Urothelium cell line (cell line): ENCODE measurements around the gene CPNE1.
"Not testable (repeated sequence)": the region's sequence is repeated elsewhere in the genome, so short reads cannot be mapped to it uniquely, and the experiment has no call there.

ENCODE experiments used
- DNase-seq: peaks from one replicate; pipeline ENCODE4 v3.0.0; 2011; ENCODE audit warnings: low spot score, mixed read lengths
- FAIRE-seq: peaks from 2 replicates; lab custom pipeline; 2011; peaks lifted over from hg19 to GRCh38; lab: Jason Lieb, UNC

Gene CPNE1

DNA sequence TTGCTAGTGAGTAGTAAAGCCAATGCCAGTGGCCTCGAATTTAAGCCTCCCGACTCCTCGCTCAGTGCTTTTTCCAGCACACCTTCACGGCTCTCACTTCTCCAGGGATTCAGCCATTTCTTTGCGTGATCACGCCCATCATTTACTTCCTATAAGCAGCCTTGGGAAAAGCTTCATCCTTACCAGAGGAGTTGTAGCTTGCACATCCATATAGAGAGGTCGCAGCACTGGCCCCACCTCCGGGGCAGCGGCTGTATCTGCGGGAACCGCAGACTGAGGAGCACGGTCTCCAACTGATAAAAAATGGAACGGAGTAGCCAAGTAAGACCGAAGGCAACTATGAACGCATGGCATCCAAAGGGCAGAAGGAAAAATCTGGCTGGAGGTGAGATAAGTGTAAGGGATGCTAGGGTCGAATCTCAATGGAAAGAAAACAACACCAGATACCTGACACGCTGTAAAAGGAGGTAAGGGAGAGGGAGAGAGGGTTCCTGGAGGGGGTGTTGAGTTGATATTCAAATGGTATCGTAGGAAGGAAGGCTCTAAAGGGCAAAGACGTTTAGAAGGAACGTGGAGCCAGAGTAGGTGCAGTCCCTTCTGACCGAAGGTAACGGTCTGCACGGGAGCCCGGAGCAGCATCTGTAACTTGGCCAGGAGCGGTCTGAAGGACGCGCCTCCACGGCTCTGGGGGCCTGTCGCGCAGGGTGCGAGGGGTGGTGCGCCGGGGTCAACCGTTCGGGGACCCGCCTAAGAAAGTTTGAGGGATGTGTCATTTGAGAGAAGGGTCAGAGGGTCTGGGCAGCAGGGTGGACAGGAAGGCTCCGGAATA, 33.8 kb upstream of the CPNE1 start:
- FAIRE-seq (no peak), DNase-seq (peak; percentile 24)

DNA sequence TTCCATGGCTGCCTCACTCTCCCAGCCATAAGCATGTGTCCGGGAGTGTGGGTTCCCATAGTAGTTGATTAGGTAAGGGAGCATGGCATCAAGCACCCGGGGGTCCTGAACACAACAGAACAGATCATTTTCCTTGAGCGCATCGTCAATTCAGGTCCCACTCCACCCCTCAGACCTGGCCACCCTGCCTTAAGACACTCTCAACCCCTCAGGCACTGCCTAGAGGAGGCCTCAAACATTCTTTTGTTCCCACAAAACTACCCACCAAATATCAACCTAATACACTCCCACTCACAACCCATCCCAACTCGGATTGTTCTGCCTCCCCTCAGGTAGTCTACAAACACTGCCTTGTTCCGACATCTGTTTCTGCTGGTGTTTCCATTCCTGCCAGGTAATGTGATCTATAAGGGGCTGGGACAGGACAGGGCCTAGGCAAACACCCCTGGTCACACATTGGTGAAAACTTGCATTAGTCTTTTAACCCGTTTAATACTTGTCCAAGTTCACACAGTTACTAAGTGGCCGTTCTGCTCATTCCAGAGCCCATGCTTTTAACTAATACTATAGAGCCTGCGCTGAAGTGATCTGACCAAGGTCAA, 33.1 kb upstream of the CPNE1 start:
- no peak for FAIRE-seq
- no peak for DNase-seq

DNA sequence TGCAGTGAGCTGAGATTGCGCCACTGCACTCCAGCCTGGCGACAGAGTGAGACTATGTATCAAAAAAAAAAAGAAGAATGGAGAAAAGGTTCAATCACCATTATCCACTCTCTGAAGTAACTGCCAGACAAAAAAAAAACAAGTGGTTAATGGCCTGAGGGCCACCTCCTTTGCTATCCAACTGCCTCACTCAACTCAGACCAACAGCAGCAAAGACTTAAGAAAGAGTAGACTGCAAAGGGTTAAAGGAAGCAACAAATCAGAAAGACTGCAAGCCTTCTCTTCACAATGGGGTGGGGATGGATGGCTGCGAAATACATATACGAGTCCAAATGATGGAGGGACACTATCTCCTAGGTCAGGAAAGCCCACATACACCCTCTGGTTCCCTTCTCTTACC, 31.3 kb upstream of the CPNE1 start:
- FAIRE-seq (no peak), DNase-seq (no peak)

DNA sequence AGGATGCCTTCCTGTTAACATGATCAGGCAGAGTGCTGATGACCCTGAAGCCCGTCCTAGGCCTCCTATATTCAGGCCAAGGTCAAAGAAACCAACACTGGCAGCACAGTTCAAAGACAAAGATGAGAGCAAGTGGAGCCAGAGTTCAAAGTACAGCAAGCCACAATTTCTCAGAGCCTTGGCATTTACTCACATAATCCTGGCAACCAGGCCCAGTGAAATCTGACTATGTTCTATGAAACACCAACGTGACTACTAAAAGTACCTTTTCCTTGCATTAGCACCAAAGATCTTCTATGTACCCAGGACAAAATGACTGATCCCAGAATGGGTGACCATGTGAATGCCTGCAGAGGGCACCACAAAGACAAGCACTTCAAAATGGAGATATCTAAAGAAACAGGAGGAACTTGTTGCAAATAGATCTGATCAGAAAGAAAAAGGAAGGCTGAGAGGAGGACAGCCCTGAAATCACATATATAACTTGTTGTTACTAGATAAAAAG, 30.6 kb upstream of the CPNE1 start:
- no peak for DNase-seq
- FAIRE-seq: no peak

DNA sequence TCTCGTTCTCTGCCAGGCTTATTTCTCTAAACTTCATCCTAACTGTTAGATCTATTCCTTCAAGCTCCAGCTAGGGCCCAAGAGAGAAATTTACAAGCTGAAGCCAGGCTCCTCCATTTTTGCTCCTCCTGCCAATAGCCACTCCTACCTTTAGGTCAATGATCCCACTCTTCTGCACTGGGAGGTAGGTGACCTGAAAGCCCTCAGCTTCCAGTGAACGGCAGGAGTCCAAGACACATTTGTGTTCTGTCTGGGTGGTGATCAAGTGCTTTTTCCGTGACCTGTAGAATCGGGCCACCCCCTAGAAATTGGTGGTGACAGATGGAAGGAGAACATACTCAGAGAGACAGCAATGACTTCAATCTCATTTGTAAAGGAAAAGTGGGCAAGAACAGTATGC, 25.6 kb upstream of the CPNE1 start:
- DNase-seq (no peak), FAIRE-seq (no peak)

- DNase-seq, FAIRE-seq: not testable (repeated sequence)
Observed at GRCh38 chr20:35686872-35687271, 22.2 kb upstream of the CPNE1 start.

DNA sequence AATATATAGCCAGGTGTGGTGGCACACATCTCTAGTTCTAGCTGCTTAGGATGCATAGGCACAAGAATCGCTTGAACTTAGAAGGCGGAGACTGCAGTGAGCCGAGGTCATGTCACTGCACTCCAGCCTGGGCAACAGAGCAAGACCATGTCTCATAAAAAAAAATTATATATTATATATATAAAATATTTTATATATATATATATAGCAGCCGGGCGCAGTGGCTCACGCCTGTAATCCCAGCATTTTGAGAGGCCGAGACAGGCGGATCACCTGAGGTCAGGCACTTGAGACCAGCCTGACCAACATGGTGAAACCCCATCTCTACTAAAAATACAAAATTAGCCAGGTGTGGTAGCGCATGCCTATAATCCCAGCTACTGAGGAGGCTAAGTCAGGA, 20.7 kb upstream of the CPNE1 start:
- DNase-seq, FAIRE-seq: not testable (repeated sequence)

DNA sequence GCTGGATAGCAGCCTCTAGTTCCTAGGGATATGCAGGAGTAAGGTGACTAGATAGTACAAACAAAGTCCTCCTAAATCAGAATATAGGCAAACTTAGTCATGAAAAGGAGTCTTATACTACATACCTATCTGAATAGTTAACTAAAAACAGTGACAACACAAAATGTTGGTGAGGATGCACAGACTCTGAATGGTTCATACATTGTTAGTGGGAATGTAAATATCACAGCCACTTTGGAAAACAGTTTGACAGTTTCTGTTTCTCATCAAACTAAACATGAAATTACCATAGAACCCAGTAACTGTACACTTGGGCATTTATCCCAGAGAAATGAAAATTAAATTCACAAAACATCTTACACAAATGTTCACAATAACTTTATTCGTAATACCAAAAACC, 17.3 kb upstream of the CPNE1 start:
- no peak for DNase-seq
- FAIRE-seq: no peak

DNA sequence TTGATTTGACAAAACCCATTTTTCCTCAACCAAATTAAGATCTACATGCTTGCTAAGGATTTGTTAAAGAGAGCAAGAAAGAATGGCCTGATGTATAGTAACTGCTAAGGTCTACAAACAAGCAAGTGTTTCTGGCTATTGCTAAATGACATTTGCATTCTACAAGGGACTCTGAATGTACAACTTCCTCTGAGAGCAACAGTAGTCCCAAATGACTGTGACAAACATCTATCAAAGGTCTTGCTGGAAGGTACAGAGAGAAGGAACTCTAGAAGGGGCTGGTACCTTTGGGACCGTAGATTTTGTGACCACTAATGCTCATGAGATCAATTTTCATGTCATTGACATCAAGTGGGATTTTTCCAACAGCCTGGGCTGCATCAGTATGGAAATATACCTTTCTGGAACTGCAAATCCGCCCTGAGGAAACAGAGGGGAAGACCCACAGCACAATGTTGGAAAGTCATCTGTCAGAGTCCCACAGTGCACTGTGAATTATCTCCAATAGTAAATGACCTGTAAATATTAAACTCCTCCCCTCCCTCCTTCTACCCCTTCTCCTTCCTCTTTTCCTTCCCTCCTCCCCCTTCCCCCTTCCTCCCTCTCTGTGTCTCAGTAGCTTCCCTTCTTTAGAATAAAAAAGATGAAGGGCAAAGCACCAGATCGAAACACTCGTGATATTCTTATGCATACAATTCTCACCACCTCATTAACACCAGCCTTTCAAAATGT, 15.9 kb upstream of the CPNE1 start:
- FAIRE-seq (no peak), DNase-seq (no peak)

DNA sequence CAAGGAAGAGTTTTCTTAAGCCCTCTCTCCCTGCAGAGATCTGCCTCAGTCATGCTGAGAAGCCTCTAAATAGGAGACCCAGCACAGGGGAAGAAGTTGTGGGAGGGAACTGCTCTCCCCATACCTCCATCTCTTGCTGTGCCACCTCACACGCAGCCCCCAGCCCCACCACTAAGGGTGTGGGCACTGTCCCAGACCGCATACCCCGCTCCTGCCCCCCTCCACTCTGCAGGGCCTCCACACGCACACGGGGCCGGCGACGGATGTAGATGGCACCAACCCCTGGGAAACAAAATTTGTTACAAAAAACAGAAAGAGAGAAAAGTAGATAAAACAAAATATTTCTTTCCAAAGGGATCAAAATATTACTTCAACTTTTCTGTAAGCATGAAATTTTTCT, 10.2 kb upstream of the CPNE1 start:
- FAIRE-seq (no peak), DNase-seq (no peak)

DNA sequence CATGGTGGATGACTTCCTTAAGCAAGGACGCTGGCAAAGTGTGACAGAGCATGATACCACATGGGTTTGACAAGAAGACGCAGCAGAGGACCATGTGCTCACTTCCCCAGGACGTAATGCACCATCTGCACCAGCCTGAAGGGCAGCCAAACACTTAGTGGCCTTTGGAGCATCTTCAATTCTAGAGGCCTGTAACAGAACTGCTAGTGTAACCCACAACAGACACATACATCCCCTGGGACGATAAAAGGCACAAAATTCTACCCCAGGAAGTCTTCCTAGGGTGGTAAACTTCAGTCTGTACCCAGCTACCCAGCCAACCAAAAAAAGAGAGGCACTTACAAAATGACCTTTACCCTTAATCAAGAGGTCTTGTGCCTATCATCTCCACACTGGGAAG, 9.2 kb upstream of the CPNE1 start:
- DNase-seq (no peak), FAIRE-seq (no peak)

- no peak for FAIRE-seq
Observed at GRCh38 chr20:35669681-35670080, 5.0 kb upstream of the CPNE1 start.

GRCh38 chr20:35669221-35669620, 4.5 kb upstream of the CPNE1 start:
- FAIRE-seq: no peak
- DNase-seq: no peak

More at GRCh38 chr20:35669681-35670080, 5.0 kb upstream of the CPNE1 start:
- DNase-seq: no peak

- FAIRE-seq: no peak
- DNase-seq: no peak
Observed at GRCh38 chr20:35665949-35666288, 1.2 kb upstream of the CPNE1 start.

DNA sequence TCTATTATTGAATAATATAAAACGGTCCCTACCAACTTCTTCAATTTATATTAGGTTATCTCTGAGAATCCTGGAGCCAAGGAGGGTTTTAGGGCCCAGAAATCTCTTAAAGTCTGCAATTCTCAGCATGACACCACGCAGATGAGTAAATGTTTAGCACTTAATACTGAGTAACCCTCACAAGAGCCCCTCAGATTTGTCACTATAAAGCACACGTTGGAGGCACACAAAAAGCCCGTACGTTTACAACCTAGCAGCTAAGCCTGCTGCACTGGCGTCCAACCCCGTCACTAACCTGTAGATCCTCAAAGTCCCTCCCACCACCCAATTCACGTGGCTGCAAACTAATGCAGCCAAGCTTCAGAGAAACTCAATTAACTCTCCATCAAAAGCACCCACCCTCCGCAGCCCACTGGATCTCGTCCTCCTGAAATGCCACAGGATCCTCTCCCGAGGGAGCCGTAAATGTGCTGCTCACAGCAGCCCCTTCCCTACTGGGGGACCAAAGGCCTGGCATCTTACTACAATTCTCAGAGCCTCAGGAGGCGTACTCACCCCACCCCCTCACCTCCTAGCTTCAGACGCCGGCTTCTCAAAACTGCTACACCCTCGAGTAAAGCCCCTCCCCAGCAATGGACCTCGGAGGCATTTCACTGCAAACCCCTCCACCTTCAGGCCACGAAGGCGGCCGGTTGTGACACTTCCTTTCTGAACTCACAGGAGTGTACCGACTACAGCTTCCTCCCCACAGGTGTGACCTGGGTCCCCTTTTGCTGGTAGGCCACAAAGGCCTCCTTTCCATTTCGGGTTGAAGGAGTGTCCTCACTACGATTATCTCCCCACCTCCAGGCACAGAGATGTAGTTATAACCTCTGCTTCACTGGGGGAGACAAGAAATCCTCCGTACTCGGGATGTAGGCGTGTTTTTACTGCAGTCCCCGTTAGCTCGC, 909 bp downstream of the CPNE1 start:
- FAIRE-seq (no peak), DNase-seq (peak; percentile 31)

DNA sequence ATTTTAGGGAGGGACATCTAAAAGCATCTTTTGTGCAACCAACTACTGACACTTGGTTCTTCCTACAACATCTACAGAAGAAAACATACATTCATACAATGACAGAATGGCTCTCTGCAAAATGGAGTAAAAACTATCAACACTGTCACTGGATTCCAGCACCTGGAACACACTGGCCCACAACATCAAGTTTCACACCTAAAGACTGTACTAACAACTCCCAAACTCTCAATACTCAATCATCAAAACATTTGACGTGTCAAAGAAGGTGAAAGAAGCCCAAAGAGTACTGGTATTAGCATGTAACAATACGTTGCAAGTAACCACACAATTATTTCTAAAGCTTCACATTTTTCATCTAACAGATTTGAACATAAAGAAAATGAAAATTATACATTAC, 2.1 kb downstream of the CPNE1 start:
- no peak for DNase-seq
- FAIRE-seq: no peak

- FAIRE-seq (no peak), DNase-seq (no peak)
Observed at GRCh38 chr20:35661908-35662307, 2.8 kb downstream of the CPNE1 start.

DNA sequence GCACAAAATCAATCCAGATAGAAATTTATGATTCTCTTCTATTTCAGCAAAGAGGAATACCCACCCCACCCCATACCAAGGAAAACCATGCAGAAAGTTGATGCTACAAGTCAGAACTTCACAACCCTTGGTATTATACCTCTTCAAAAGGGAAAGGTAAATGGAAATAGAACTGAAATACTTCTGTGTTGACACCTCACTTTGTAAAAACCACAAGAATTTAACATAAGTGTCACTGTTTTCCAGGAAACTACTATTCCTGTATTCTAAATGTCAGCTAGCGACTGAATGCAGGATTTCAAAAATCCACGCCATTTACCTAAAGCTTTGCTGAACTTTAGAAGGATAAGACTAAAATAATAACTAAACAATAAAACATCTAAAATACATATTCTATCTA, 3.6 kb downstream of the CPNE1 start:
- no peak for FAIRE-seq
- DNase-seq: peak; percentile 14

- no peak for DNase-seq
- no peak for FAIRE-seq
Observed at GRCh38 chr20:35660122-35660937, 4.4 kb downstream of the CPNE1 start.

DNA sequence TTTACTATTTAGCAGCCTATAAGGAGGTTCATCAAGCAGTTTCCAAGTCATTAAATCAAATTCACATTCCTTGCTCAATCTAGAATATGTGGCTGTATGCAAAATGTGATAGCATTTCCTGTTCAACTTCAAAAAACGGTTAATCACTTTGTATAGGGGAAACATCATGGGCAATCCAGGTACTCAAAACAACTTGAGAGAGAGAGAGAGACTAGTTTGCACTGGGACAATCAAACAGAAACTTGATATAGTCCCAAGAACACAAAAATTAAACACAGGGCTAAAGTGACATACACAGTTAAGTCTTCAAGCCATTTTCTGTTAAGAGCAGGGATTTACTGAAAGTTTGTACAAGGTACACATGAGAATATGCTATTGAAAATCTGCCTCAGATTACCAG, 7.4 kb downstream of the CPNE1 start:
- FAIRE-seq: no peak
- no peak for DNase-seq
